CD4-positive, alpha-beta T cell treated with Interleukin-6 for 4 hours (primary cell): ENCODE results near the gene GAB2.
"Not testable (repeated sequence)": the region's sequence is repeated elsewhere in the genome, so short reads cannot be mapped to it uniquely, and the experiment has no call there.

ENCODE experiments used
- DNase-seq: peaks from one replicate; pipeline ENCODE4 v3.0.0-alpha.2; 2020; ENCODE audit warnings: mixed read lengths

The GAB2 gene

DNA sequence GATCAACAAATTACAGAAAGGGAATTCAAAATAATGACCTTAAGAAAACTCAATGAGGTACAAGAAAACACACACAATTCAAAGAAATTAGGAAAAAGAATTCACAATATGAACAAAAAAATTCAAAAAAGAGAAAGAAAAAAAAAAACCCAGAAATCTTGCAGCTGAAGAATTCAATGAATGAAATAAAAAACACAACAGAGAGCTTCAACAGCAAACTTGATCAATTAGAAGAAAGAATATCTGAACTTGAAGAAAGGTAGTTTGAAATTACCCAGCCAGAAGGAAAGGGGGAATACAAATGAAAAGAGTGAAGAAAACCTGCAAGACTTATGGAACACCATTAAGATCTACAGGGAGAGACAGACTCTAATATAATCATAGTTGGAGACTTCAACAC, 176.1 kb downstream of the GAB2 start:
- DNase-seq = no peak

DNA sequence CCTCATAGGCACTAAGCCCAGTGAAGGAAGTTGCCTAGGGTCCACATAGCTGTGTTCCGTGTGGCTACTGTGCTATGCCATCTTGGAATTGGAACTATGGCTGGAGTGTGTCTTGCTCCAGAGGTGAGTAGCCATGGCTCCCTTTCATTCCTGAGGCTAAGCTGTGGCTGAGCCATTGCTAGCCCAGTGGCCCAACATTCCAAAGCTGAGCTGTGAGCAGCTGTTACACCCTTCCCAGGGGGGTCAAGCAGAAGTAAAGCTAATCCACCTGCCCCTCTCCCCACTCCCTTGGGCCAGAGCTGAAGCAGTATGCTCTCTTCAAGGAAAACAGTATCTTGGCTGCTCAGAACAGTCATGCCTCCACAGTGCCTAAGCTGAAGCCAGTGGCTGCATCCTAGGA, 177.8 kb downstream of the GAB2 start:
- no peak for DNase-seq

DNA sequence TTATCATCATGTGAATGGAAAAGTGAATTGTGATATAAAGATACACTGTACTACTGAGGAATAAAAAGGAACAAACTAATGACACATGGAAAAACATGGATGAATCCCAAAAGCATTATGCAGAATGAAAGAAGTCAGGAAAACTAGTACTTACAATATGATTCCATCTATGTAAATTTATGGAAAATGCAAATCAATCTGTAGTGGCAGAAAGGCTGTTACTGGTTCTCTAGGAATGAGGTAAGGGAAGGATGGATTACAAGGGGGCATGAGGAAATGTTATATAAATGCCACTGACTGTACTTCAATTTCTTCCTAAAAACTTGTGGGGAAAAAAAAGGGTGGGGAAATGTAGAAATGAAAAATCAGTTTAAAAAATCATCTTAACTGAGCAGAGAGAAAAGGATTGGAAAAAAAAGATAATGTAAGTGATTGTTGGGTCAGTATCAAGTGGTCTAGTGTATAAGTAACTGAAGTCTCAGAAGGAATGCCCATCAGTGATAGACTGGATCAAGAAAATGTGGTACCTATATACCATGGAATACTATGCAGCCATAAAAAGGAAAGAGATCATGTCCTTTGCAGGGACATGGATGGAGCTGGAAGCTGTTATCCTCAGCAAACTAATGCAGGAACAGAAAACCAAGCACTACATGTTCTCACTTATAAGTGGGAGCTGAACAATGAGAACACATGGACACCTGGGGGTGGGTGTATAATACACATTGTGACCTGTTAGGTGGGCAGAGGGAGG, 180.2 kb downstream of the GAB2 start:
- no peak for DNase-seq

DNA sequence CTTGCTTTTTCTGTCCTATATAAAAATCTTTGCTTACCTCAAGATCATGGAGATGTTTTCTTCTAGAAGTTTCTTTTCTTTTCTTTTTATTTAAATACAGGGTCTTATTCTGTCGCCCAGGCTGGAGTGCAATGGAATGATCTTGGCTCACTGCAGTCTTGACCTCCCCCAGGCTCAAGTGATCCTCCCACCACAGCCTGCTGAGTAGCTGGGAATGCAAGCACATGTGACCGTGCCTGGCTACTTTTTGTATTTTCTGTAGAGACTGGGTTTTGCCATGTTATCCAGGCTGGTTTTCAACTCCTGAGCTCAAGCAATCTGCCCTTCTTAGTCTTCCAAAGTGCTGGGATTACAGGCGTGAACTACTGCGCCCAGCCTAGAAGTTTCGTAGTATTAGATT, 183.6 kb downstream of the GAB2 start:
- no peak for DNase-seq

DNA sequence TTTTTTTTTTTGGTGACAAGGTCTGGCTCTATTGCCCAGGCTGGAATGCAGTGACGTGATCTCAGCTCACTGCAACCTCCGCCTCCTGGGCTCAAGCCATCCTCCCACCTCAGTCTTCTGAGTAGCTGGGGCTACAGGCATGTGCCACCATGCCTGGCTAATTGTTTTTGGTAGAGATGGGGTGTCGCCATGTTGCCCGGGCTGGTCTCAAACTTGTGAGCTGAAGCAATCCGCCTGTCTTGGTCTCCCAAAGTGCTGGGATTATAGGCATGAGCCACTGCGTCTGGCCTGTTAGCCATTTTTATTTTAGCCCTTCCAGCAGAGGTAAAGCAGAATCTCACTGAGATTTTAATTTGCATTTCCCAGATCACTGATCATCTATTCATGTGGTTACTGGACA, 184.6 kb downstream of the GAB2 start:
- DNase-seq = not testable (repeated sequence)

DNA sequence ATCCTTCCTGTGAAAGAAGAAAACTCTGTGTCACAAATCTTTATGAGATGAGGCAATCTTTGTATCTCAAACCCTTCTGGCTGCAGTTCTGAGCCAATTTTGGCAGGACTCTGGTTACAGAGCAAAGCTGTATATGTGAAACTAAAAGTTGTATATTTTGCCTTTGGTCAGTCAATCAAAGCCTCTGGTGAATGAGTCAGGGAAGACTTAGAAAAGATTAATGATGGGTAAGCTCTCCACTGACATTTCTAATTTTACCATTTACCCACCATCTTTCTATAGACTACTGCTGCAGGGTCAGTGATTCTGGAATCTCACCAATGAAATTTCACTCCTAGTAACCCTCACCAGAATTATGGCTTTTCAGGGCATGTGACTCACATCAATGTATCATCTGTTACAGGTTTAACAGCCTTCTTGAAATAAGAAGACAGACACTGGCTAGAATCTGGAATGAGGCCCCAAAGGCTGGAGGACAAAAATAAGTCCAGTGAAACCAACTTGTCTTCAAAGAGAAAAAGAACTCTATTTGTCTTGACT, 185.6 kb downstream of the GAB2 start:
- DNase-seq = no peak

DNA sequence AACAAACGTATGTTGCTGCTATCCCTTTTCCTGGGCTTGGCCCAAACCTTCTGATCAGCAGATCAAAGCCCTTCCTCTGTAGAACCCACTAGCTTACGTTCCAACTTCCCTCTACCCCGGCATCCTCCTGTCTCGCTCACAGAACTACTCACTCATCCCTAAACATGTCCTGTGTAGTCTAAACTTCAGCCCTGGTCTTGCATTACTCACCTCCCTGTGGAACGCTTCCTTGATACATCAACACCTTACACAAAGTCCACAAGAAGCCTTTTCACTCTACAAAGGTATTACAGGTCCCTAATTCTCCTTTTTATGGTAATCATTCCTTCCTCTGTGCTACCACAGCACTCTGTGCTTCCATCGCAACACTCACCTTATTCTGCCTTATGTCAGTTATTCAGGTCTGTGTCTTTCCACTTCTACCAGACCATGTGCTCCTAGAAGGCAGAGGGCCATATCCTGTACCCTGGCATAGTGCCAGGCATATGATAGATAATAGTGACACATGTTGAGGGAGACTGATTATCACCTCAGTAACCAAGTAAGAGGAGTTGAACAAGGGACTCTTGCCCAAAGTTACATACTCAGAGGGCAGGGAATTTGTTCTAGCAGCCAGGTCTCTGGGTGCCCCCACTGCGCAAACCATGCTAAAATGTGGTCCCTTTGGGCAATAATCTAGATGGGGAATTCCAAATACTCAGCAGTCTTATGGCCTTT, 187.3 kb downstream of the GAB2 start:
- DNase-seq = no peak

DNA sequence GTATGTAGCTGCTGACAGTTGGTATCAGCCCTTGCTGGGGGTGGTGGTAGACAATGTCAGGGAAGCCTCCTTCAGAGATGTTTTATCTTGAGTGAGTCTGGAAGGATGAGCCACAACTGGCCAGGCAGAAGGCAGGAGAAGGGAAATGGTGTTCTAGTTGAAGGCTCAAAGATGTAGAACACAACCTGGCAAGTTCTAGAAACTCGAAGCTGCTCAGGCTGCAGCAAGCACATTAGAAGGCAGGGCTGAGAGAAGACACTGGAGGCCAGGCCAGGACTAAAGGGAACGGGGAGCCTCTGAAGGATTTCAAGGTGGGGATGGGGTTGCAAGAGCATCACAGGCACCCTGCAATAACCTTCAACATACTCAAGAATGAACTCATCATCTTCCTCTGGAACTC, 188.5 kb downstream of the GAB2 start:
- DNase-seq = no peak

DNA sequence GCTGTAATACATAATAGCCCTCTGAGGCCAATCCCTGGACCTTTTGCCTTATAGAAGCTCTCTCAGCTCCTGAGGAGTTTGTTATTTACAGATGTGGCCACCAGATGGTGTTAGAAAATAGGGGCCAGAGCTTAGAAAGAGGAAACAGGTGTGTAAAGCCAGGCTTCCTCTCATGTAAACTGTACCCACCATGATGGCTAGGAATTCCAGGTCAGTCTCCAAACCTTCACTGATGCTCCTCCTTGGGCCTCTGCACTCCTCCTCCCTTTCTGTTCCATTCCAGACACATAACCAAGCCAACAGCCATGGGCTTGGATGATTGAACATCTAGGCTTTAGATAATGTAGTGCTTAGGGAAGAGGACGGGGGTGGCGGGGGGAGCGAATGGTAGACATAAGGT, 189.2 kb downstream of the GAB2 start:
- DNase-seq = no peak

DNA sequence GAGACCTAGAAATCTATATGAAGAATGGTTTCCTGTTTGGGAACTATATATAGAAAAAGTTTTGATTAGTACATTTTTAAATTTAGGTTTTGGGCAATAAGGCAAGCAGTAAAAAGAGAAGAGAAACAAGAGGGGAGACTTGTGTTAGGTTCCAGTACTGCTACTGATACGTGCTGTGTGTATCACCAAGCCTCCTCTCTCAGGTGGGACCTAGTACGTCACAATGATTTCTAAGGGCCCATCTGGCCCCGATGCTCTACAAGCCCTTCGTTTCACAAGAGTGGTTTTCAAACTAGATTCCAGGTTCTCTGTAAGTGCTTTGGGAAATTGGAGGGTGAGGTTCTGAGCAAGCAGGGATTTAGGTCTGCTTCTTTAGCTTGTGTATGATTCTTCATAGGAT, 189.7 kb downstream of the GAB2 start:
- DNase-seq = no peak

DNA sequence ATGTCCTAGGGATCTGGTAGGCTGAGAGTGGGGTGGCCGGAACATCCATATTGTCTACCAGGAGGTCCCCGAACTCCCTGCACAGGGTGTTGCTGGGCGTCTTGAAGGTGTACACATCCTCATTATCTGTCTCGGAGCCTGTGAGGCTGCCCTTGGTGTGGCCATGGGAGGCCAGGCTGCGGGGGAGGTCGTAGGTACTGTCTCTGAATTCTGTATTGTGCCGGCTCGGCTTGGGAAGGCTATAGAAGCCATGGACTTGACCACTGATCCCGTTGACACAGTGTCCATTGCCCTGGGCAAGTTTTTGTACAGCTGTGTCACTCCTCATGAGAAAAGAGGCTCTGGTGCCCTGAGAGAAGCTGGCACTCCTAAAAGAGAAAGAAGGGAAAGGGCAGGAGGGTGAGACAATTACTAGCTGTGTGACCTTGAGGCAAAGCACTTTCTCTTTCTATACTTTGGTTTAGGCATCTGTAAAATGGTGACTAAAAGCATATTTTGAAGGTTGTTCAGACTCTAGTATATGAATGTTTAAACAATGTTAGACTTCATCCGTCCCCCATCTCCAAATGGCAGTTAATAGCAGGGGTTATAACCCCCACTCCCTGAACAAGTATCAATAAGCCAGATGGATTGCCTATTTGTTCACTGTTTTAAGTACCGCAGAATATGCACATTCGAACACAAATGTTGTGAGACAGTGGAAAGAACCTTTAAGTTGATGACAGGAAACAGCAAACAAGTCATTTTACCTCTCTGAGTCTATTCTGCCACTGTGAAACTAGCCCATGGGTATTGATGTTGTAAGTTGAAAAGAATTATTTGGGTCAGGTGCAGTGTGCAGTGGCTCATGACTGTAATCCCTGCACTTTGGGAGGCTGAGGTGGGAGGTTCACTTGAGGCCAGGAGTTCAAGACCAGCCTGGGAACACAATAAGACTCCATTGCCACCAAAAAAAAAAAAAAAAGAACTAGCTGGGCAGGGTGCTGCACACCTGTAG, 190.6 kb downstream of the GAB2 start:
- DNase-seq = no peak

DNA sequence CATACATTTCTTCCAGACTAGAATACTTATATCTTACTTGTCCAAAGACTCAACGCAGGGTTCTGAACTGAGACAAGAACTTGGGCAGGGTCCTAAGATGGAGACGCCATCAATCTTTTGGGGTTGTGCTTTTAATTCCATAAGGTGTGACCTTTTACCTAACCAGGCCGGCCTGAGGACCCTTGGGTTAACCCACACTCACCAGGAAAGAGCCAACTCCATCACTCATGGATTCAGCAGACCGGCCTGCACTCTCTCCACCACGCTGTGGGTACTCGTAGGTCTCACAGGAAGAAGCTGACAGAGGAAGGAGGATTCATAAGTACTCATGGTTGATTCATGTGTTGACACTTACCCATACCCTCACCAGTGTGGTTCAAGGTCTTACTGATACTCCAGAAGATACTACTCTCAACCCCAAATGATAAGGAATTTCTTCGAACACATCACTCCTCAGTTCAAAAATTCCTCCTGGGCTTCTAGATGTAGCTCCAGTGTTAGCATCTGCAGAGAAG, 192.7 kb downstream of the GAB2 start:
- no peak for DNase-seq

DNA sequence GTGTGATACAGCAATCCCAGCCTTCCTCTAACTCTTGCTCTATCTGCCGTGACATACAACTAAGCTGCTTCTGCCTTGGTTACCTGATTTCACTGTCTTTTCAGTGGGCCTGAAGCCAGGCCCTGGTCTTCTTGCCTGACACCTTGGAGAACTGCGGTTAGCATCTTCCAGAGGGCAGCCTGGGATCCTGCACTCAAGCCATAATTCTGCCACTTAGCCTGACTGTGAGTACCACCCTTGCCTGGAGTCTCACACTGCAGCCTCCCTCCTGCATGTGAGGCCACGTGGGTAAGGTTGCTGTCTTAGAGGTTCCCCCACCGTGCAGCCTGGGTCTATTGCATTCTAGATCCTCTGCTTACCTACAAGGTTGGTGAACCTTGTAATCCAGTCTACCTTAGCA, 193.1 kb downstream of the GAB2 start:
- DNase-seq = no peak

DNA sequence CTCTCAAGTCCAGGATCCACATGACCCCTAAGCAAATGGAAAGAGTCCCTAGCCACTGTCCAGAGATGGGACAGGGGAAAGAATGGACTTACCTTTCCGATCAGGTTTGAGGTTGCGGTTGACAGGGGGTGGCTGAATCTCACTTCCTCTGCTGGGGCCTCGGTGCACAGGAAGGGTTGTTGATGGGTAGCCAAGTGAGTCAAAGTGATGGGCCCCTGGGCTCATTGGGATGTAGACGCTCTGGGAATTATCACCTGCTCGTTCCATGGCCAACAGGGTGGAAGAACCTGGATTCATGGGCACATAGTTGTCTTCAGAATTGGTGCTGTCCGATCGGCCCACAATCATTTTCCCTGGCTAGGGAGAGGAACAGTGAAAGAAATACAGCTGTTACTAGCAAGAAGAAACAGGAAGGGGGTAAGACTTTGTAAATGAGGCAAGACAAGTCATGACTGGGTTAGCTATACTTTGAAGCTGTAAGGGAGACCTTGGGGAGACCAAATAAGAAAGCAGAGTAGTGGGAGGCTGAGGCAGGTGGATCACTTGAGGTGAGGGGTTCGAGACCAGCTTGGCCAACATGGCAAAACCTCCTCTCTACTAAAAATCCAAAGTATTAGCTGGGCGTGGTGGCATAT, 194.2 kb downstream of the GAB2 start:
- DNase-seq = no peak

DNA sequence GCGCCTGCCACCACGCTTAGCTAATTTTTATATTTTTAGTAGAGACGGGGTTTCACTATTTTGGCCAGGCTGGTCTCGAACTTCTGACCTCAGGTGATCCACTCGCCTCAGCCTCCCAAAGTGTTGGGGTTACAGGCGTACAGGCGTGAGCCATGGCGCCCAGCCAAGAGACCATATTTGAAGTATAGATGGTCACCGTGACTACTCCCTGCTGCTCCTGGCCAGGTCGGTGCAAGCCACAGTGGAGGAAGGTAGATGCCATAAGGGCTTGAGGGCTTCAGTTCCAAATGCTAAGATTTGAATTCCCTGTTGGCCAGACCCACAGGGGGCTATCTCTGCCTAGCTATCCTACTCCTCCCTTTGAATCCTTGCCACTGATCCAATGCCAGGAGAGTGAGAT, 194.9 kb downstream of the GAB2 start:
- not testable (repeated sequence) for DNase-seq

DNA sequence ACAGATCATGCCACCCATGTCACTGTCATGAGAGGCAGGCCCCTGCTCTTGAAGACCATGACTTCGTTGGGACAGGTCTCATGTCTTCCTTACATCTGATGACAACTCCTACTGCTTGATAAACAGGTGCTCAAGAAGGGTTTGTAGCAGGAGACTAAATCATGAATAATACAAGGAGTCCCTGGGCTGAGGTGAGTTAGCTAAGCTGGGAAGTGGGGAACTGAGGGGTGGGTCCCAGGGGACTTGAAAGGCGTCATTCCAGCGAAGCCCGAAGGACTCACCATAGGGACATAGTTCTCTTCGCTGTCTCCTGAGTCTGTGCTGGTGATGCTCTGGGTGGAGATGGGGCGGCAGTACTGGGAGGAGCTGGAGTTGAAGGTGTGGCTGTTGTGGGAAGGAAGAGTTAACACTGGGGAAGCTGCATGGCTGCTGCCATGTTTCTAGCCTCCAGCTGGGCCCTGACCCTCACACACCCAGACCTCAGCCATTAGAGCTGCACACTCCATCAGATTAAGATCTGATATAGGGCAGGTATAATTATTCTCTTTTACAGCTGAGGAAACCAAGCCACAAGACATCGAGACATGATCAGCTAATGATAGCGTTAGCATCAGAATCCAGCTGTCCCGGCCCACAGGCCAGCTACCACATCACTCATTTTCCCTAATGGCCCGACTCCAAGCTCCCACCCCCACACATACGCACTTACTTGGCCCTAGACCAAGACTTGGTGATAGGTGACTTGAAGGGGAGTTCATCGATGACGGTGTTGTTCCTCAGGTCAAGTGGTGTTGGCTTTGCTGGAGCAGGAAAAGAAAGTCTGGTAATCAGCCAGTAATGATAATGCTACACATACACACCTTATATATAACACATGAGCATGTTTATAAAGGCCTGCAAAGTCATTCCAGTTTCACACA, 196.0 kb downstream of the GAB2 start:
- DNase-seq = no peak

DNA sequence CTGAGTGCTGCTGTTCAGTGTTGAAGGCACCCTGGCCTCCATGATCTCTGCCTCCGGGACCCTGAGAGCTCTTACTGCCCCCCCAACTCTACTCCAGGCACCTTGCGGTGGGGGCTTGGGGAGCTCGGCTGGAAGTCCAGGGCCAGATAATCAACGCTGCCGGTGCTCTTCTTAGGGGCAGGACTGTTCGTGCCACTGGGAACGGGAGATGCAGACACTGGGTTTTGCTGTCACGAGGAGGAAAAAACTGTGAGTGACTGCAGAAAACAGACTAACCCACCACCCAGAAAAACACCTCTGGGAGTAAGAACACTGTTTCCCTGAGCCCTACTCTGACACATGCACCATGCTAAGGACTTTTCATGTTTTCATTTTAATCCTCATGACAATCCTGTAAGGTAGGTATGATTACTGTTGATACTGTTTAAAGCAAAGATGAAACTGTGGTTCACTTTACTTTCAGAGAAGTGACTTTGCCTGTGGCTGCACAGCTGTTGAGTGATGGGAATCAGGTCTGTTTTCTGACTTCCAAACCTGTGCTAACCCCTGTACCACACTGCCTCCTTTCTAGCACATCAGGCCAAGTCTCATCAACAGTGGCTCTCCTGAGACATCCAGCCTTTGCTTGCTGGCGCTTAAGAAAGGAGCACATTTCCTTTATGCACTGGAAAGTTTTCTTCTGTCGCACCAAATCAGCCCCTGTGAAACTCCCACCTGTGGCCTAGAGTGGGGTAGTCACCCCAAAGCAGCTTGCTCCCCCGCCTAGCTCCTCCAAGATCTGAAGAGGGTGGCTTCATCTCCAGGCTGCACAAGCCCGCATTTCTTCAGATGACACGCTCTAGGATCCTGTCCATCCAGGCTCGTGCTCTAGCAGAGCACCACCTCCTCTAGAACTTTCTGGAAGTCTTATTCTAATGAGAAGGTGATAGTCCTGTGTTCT, 197.1 kb downstream of the GAB2 start:
- DNase-seq = no peak

DNA sequence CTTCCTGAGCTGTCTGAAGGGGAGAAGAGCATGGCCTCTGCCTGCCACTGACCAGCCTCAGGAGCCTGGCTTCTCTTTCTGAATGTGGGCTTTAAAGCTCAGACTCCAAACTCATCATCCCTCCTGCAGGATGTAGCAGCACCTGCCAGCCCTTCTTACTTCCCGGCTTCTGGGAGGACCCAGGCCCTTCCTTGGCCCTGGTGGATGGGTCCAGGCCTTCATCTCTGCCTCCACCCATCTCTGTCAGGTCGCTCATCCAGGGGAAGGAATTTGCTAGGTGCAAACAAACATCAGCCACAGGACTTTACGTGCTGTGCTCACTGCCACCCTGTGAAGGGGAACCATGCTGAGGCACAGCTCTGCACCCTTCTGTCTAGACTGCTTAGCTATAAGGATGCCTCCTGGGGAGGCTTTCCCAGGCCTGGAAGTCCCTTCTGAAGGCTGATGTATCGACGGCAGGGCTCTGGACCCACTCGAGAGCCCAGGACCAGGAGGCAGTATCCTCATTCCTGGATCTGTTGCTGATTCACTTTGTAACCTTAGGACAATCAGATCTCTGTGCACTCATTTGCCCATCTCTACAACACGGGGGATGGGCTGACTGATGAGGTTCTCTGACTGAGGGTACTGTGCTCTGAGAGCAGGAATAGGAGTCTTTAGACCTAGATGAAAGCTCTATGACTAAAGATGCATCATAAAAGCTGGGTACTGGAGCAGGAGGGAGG, 198.0 kb downstream of the GAB2 start:
- DNase-seq = no peak
